Upper lobe of right lung (tissue), 1 donor: Measurements from ENCODE around the gene GPR62. TPM values are rescaled to one million over a fixed set of nuclear protein-coding genes. Genes with fewer than 3 reads are reported as not detected.
A peak's percentile ranks its signal among the peaks of the same experiment; 100 is the strongest.
"Not testable (repeated sequence)": the region's sequence is repeated elsewhere in the genome, so short reads cannot be mapped to it uniquely, and the experiment has no call there.

Experiments used
- ATAC-seq: fragments of 200-7000 bp; cut with Tn5 transposase; one replicate; pipeline ENCODE4 v1.9.1; 2020; ENCODE audit warnings: mild to moderate bottlenecking, moderate library complexity
- DNase-seq: peaks from one replicate; pipeline ENCODE4 v3.0.0-alpha.2; 2020
- H3K27ac ChIP-seq: fragments of 200-600 bp; one replicate; pipeline ENCODE4 v1.8.0; 2022
- H3K27me3 ChIP-seq: fragments of 200-600 bp; one replicate; pipeline ENCODE4 v1.8.0; 2022; ENCODE audit warnings: mild to moderate bottlenecking
- H3K36me3 ChIP-seq: fragments of 200-600 bp; one replicate; pipeline ENCODE4 v1.8.0; 2022
- H3K4me1 ChIP-seq: fragments of 200-600 bp; one replicate; pipeline ENCODE4 v1.8.0; 2022
- H3K4me3 ChIP-seq: fragments of 200-600 bp; one replicate; pipeline ENCODE4 v1.8.0; 2022; ENCODE audit warnings: mild to moderate bottlenecking
- H3K9me3 ChIP-seq: fragments of 200-600 bp; one replicate; pipeline ENCODE4 v1.8.0; 2022
- CTCF ChIP-seq: fragments of 200-600 bp; IDR thresholded peaks from one replicate; pipeline ENCODE4 v1.8.0; 2022; ENCODE audit warnings: antibody characterized with exemption
- intact Hi-C: fragments of 100-400 bp; cut with DNase I; formaldehyde crosslinking; loops from one replicate; pipeline ENCODE4 v1.11.0; 2022
- total RNA-seq: library from RNA; stranded (reverse); fragmentation: NEBNext Ultra II Directional; extraction: Animal tissue kit (Norgen Biotek cat#: 25700); gene quantifications from one replicate; pipeline ENCODE4 v1.2.1, GENCODE V29; 2021
- donor health status: DM: no; HTN: yes; CAD: no; lungs with severe emphysema.

Gene GPR62
- total RNA-seq, 1 donor from 2014 or later: not detected

- intact Hi-C loops: no loop called here
- Histone ChIP-seq H3K27ac (no peak overlapping the region), H3K4me1 (no peaks in the 10 kb centered on the region), H3K36me3 (peaks cover 10% of the 10 kb centered on the region), H3K9me3 (no peaks in the 10 kb centered on the region), H3K27me3 (no peaks in the 10 kb centered on the region), H3K4me3 (no peak overlapping the region)
- DNase-seq: no peak
- TF ChIP-seq CTCF: no peak
- peak; percentile 20 for ATAC-seq
Observed at GRCh38 chr3:51928438-51928837, 26.7 kb upstream of the GPR62 start.

- peak; percentile 16 for ATAC-seq
- H3K9me3 ChIP-seq, H3K4me1 ChIP-seq, H3K4me3 ChIP-seq, H3K27me3 ChIP-seq, DNase-seq, intact Hi-C loops, H3K27ac ChIP-seq: not testable (repeated sequence)
- peaks cover 16% of the 10 kb centered on the region for H3K36me3 ChIP-seq
Observed at GRCh38 chr3:51928981-51929380, 26.2 kb upstream of the GPR62 start.

- no peaks in the 10 kb centered on the region for H3K9me3 ChIP-seq
- intact Hi-C loops: no loop called here
- ATAC-seq (peak; percentile 70), DNase-seq (no peak)
- H3K27ac ChIP-seq: no peak overlapping the region
- H3K36me3 ChIP-seq: peaks cover 21% of the 10 kb centered on the region
- TF ChIP-seq CTCF: no peak
- no peaks in the 10 kb centered on the region for H3K27me3 ChIP-seq
- H3K4me1 ChIP-seq: no peaks in the 10 kb centered on the region
- no peak overlapping the region for H3K4me3 ChIP-seq
Observed at GRCh38 chr3:51929420-51930003, 25.7 kb upstream of the GPR62 start.

GRCh38 chr3:51930439-51930838 lies 24.7 kb upstream of the GPR62 start:
- Histone ChIP-seq H3K36me3 (peaks cover 30% of the 10 kb centered on the region), H3K4me3 (no peak overlapping the region), H3K9me3 (no peaks in the 10 kb centered on the region), H3K27me3 (no peaks in the 10 kb centered on the region), H3K4me1 (no peaks in the 10 kb centered on the region), H3K27ac (no peak overlapping the region)
- DNase-seq (no peak), ATAC-seq (no peak)
- intact Hi-C loops: no loop called here
- TF ChIP-seq CTCF: no peak

- no peak for DNase-seq
- H3K4me1 ChIP-seq: no peaks in the 10 kb centered on the region
Observed at GRCh38 chr3:51931756-51932155, 23.4 kb upstream of the GPR62 start.

More at GRCh38 chr3:51931756-51932155, 23.4 kb upstream of the GPR62 start:
- intact Hi-C loops: no loop called here
- H3K4me3 ChIP-seq: no peak overlapping the region
- no peak for TF ChIP-seq CTCF
- H3K36me3 ChIP-seq: peaks cover 44% of the 10 kb centered on the region
- no peaks in the 10 kb centered on the region for H3K27me3 ChIP-seq
- ATAC-seq: no peak
- H3K27ac ChIP-seq: no peak overlapping the region
- H3K9me3 ChIP-seq: no peaks in the 10 kb centered on the region
